Caco-2 (cell line): ENCODE measurements around the gene BBC3. TPM values are rescaled to one million over a fixed set of nuclear protein-coding genes. Genes with fewer than 3 reads are reported as not detected.
"Not testable (repeated sequence)": the region's sequence is repeated elsewhere in the genome, so short reads cannot be mapped to it uniquely, and the experiment has no call there.

ENCODE experiments used
- Bru-seq: library from RNA; stranded (reverse); fragments of 400-500 nt; gene quantifications from one replicate; lab custom pipeline; 2021; lab: Mats Ljungman, UMichigan
- BruChase-seq, 2 experiments: library from RNA; stranded (reverse); fragments of 400-500 nt; gene quantifications; one replicate each; lab custom pipeline; 2021; lab: Mats Ljungman, UMichigan
- BruUV-seq: library from RNA; stranded (reverse); fragments of 400-500 nt; replicated peaks from 2 replicates; lab custom pipeline; 2021; lab: Mats Ljungman, UMichigan
- CTCF ChIA-PET: fragments of 300-600 bp; sonication (Branson Sonifier 250); formaldehyde crosslinking; loops from one replicate; lab custom pipeline; 2022; ENCODE audit warnings: antibody characterized with exemption; lab: Charles Lee
- POLR2A ChIA-PET: fragments of 300-600 bp; sonication (Branson Sonifier 250); formaldehyde crosslinking; loops from one replicate; lab custom pipeline; 2022; ENCODE audit warnings: antibody characterized with exemption; lab: Charles Lee
- DNase-seq, 2 experiments: peaks; one replicate each; pipeline versions ENCODE4 v3.0.0 to v3.0.0-alpha.2; 2020 to 2022
- H3K27me3 ChIP-seq: replicated peaks from 2 replicates; pipeline ENCODE4 v1.6.0; 2011; ENCODE audit warnings: low read length; ENCODE audit not compliant: control insufficient read depth, insufficient read depth
- H3K36me3 ChIP-seq: 2 replicates; pipeline ENCODE4 v1.5.1; 2011; ENCODE audit warnings: low read length; ENCODE audit not compliant: control insufficient read depth, insufficient read depth
- H3K4me1 ChIP-seq: fragments of 250-450 bp; sonication (Bioruptor Pico); 2 replicates; pipeline ENCODE4 v1.5.1; 2020; ENCODE audit warnings: mild to moderate bottlenecking
- H3K4me3 ChIP-seq: 2 replicates; pipeline ENCODE4 v1.5.1; 2011; ENCODE audit warnings: low read depth, mild to moderate bottlenecking, control low read depth, low read length
- H3K9me3 ChIP-seq: fragments of 250-450 bp; sonication (Bioruptor Pico); 2 replicates; pipeline ENCODE4 v1.5.1; 2020; ENCODE audit warnings: mild to moderate bottlenecking, moderate library complexity
- H3K27ac Mint-ChIP-seq: one replicate; pipeline ENCODE4 v1.8.0; 2022; ENCODE audit warnings: mixed read lengths; ENCODE audit not compliant: unreplicated experiment
- H3K27me3 Mint-ChIP-seq: one replicate; pipeline ENCODE4 v1.8.0; 2022; ENCODE audit warnings: mixed read lengths; ENCODE audit not compliant: insufficient read depth, unreplicated experiment
- H3K36me3 Mint-ChIP-seq: one replicate; pipeline ENCODE4 v1.8.0; 2022; ENCODE audit warnings: mild to moderate bottlenecking, mixed read lengths; ENCODE audit not compliant: insufficient read depth, unreplicated experiment
- H3K4me1 Mint-ChIP-seq: one replicate; pipeline ENCODE4 v1.8.0; 2022; ENCODE audit warnings: low read depth, mixed read lengths; ENCODE audit not compliant: unreplicated experiment
- H3K4me3 Mint-ChIP-seq: one replicate; pipeline ENCODE4 v1.8.0; 2022; ENCODE audit warnings: mild to moderate bottlenecking, moderate library complexity, mixed read lengths; ENCODE audit not compliant: unreplicated experiment
- H3K9me3 Mint-ChIP-seq: one replicate; pipeline ENCODE4 v1.8.0; 2022; ENCODE audit warnings: mixed read lengths; ENCODE audit not compliant: unreplicated experiment
- intact Hi-C: fragments of 100-400 bp; cut with micrococcal nuclease; formaldehyde crosslinking; loops from one replicate; pipeline ENCODE4 v1.10.0; 2022; ENCODE audit not compliant: unreplicated experiment
- long read RNA-seq: library from polyadenylated mRNA; stranded (forward); transcript quantifications from one replicate; pipeline ENCODE4 v2.0.0, GENCODE V29; 2022
- total RNA-seq: library from RNA; stranded (reverse); gene quantifications from 2 replicates; pipeline ENCODE4 v1.2.3, GENCODE V29; 2022
- TF ChIP-seq, protein P1 (sequence below), 2 experiments: fragments of 200-600 bp in 1 of 2; IDR thresholded peaks; 1 replicate in 1 of 2; 2 replicates in 1 of 2; pipeline versions ENCODE4 v1.5.1 to v1.8.0; 2011 to 2022; ENCODE audit warnings: antibody characterized with exemption in 1 of 2, control low read depth in 1 of 2, inconsistent platforms in 1 of 2, low read depth in 1 of 2, low read length in 1 of 2, mild to moderate bottlenecking in 1 of 2, moderate library complexity in 1 of 2; ENCODE audit not compliant: insufficient read depth in 1 of 2, severe bottlenecking in 1 of 2, unreplicated experiment in 1 of 2

The BBC3 gene, protein sequence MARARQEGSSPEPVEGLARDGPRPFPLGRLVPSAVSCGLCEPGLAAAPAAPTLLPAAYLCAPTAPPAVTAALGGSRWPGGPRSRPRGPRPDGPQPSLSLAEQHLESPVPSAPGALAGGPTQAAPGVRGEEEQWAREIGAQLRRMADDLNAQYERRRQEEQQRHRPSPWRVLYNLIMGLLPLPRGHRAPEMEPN
- 10.5 and 10.8 TPM in 2 replicates for total RNA-seq
- Bru-seq, nascent RNA: percentile 45 among the genes with signal in this experiment
- percentile 43 among the genes with signal in this experiment for BruChase-seq, experiment 1, labeled RNA remaining after a 2-hour chase
- BruChase-seq, experiment 2, labeled RNA remaining after a 6-hour chase: percentile 40 among the genes with signal in this experiment
- long read RNA-seq, partial matches to known transcripts: 1 of 5 reads
- long read RNA-seq, other reads (novel, unspliced or antisense): 1 of 5 reads

DNA sequence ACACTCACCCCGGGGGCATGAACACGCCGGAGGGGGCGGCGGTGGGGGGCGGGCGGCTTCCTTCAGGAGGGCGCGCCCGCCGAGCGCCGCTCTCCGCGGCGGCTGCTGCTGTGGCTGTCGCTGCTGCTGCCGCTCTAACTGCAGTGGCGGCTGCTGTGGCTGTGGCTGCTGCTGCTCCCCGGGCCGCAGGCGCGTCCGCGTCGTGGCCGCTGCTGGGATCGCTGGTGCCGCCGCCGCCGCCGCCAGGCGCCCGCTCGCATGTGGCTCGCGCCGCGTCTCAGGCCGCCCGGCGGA is at the start of gene BBC3:
Gene BBC3 (minus strand): TSS at position 279 of the 294 bp plus-strand sequence. CDS start 2,768 bp downstream, outside the sequence.
- intact Hi-C loops: no loop called here
- H3K27me3 ChIP-seq: no peaks in the 10 kb centered on the region
- BruUV-seq: no TSS peak
- H3K4me1 ChIP-seq: peaks cover 36% of the 10 kb centered on the region
- no peaks in the 10 kb centered on the region for H3K27me3 Mint-ChIP-seq
- peak within 1 kb of the TSS; percentile 77 for H3K27ac Mint-ChIP-seq
- peaks cover 27% of the 10 kb centered on the region for H3K36me3 Mint-ChIP-seq
- DNase-seq: no peak
- H3K9me3 Mint-ChIP-seq: no peaks in the 10 kb centered on the region
- peaks cover 19% of the 10 kb centered on the region for H3K4me1 Mint-ChIP-seq
- no peaks in the 10 kb centered on the region for H3K9me3 ChIP-seq
- no peaks in the 10 kb centered on the region for H3K36me3 ChIP-seq
- peak within 1 kb of the TSS; percentile 96 for H3K4me3 ChIP-seq
- TF ChIP-seq, protein P1, sequence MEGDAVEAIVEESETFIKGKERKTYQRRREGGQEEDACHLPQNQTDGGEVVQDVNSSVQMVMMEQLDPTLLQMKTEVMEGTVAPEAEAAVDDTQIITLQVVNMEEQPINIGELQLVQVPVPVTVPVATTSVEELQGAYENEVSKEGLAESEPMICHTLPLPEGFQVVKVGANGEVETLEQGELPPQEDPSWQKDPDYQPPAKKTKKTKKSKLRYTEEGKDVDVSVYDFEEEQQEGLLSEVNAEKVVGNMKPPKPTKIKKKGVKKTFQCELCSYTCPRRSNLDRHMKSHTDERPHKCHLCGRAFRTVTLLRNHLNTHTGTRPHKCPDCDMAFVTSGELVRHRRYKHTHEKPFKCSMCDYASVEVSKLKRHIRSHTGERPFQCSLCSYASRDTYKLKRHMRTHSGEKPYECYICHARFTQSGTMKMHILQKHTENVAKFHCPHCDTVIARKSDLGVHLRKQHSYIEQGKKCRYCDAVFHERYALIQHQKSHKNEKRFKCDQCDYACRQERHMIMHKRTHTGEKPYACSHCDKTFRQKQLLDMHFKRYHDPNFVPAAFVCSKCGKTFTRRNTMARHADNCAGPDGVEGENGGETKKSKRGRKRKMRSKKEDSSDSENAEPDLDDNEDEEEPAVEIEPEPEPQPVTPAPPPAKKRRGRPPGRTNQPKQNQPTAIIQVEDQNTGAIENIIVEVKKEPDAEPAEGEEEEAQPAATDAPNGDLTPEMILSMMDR (IDR thresholded peaks at IDR 0.05; ENCODE audit: insufficient read depth in 1 of 2, low read depth in 1 of 2, low read length in 1 of 2, severe bottlenecking in 1 of 2, unreplicated experiment in 1 of 2): no peak
- ChIA-PET POLR2A (no interaction called here), CTCF (interaction anchor here (2.5 kb wide), 1 partner anchor 13 kb away, joined by 14 read pairs; no protein-coding TSS in a partner anchor)
- peak within 1 kb of the TSS; percentile 73 for H3K4me3 Mint-ChIP-seq

DNA sequence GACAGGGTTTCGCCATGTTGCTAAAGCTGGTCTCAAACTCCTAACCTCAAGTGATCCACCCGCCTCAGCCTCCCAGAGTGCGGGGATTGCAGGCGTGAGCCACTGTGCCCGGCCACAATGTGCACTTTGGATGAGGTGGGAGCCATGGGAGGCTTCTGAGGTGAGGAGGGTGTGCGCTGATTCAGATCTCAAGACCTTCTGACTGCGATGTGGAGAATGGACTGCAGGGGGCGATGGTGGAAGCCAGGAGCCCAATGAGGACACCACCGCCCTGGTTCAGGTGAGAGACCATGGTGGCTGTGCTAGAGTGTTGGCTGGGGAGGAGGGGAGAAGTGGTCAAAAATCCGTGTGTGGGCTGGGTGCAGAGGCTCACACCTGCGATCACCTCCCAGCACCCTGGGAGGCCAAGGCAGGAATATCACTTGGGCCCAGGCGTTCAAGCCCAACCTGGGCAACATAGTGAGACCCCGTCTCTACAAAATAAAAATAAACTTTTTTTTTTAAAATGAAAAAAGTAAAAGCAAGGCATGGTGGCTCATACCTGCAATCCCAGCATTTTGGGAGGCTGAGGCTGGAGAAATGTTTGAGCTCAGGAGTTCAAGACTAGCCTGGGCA is 49.3 kb upstream of the BBC3 start:
- Mint-ChIP-seq H3K4me1 (peaks cover 13% of the 10 kb centered on the region), H3K9me3 (no peaks in the 10 kb centered on the region), H3K36me3 (peaks cover 25% of the 10 kb centered on the region), H3K27ac (no peak overlapping the region), H3K27me3 (no peaks in the 10 kb centered on the region), H3K4me3 (no peak overlapping the region)
- TF ChIP-seq, protein P1 (IDR thresholded peaks at IDR 0.05; ENCODE audit: insufficient read depth in 1 of 2, low read depth in 1 of 2, low read length in 1 of 2, severe bottlenecking in 1 of 2, unreplicated experiment in 1 of 2): peak; percentile 39 to 55
- intact Hi-C loops: loop anchor here (5.0 kb wide), 1 partner anchor 147 kb away; no protein-coding TSS in a partner anchor
- ChIA-PET CTCF (no interaction called here), POLR2A (interaction anchor here (0.6 kb wide), 1 partner anchor 30 kb away, joined by 9 read pairs; no protein-coding TSS in a partner anchor)
- no peaks in the 10 kb centered on the region for H3K27me3 ChIP-seq
- peak; percentile 68 to 75 for DNase-seq
- peaks cover 5% of the 10 kb centered on the region; the same call in 1 of the 2 replicates for H3K4me1 ChIP-seq
- H3K9me3 ChIP-seq: no peaks in the 10 kb centered on the region
- no peak overlapping the region for H3K4me3 ChIP-seq
- H3K36me3 ChIP-seq: no peaks in the 10 kb centered on the region
- no TSS peak for BruUV-seq

GRCh38 chr19:47276513-47276912 is 45.5 kb upstream of the BBC3 start:
- H3K9me3 ChIP-seq, H3K4me3 Mint-ChIP-seq, BruUV-seq, H3K9me3 Mint-ChIP-seq, H3K27me3 ChIP-seq, DNase-seq, H3K4me3 ChIP-seq, H3K27me3 Mint-ChIP-seq, H3K36me3 ChIP-seq, H3K4me1 ChIP-seq, H3K27ac Mint-ChIP-seq, intact Hi-C loops: not testable (repeated sequence)
- Mint-ChIP-seq H3K36me3 (peaks cover 53% of the 10 kb centered on the region), H3K4me1 (peaks cover 20% of the 10 kb centered on the region)
- CTCF ChIA-PET: interaction anchor here (0.5 to 1.5 kb wide), 2 partner anchors 32 to 250 kb away, joined by 3 read pairs; no protein-coding TSS in a partner anchor
- POLR2A ChIA-PET: interaction anchor here (0.5 kb wide), 1 partner anchor 60 kb away, joined by 3 read pairs; no protein-coding TSS in a partner anchor
